ENCODE data around the gene ARL8A.
"Not testable (repeated sequence)": the region's sequence is repeated elsewhere in the genome, so short reads cannot be mapped to it uniquely, and the experiment has no call there.

- not testable (repeated sequence) for TF ChIP-seq CTCF, POLR2A (IDR thresholded peaks at IDR 0.05)
Observed at GRCh38 chr1:202145744-202146140, 1.2 kb upstream of the ARL8A start.

All from right lobe of liver (tissue), 4 donors.